ENCODE data around the gene PDLIM4.

PDLIM4 gene

GRCh38 chr5:132270706-132271105, 13.2 kb downstream of the PDLIM4 start:
- ChIA-PET CTCF (interaction anchor here (1.6 to 5.1 kb wide), 6 partner anchors 10 to 230 kb away, joined by 3 to 42 read pairs (median 16); partner anchors contain the start of gene SLC22A4), POLR2A (no interaction called here)
- no peak for TF ChIP-seq CTCF (IDR thresholded peaks at IDR 0.05; ENCODE audit: control extremely low read depth, extremely low read depth, low read depth, missing control alignments)
- DNase-seq (ENCODE audit: extremely low spot score), result no peak

- no peak for DNase-seq (ENCODE audit: extremely low spot score)
- TF ChIP-seq CTCF (IDR thresholded peaks at IDR 0.05; ENCODE audit: control extremely low read depth, extremely low read depth, low read depth, missing control alignments), result peak; percentile 32
- ChIA-PET POLR2A (no interaction called here), CTCF (interaction anchor here (0.8 to 5.6 kb wide), 34 partner anchors 8 to 234 kb away, joined by 3 to 42 read pairs (median 5); partner anchors contain the start of genes P4HA2, SLC22A4 and SLC22A5)
Measured at GRCh38 chr5:132271251-132272246, 14.1 kb downstream of the PDLIM4 start.

GRCh38 chr5:132272311-132273210, 15.1 kb downstream of the PDLIM4 start:
- ChIA-PET CTCF (interaction anchor here (0.8 to 5.6 kb wide), 34 partner anchors 9 to 233 kb away, joined by 3 to 42 read pairs (median 5); partner anchors contain the start of genes P4HA2, SLC22A4 and SLC22A5), POLR2A (no interaction called here)
- peak; percentile 71 for TF ChIP-seq CTCF (IDR thresholded peaks at IDR 0.05; ENCODE audit: control extremely low read depth, extremely low read depth, low read depth, missing control alignments)
- DNase-seq (ENCODE audit: extremely low spot score), result peak; percentile 70

GRCh38 chr5:132273631-132274030, 16.1 kb downstream of the PDLIM4 start:
- DNase-seq (ENCODE audit: extremely low spot score), result no peak
- CTCF ChIA-PET, result interaction anchor here (0.8 to 5.6 kb wide), 9 partner anchors 8 to 93 kb away, joined by 3 to 42 read pairs (median 23); partner anchors contain the start of gene SLC22A4
- TF ChIP-seq CTCF (IDR thresholded peaks at IDR 0.05; ENCODE audit: control extremely low read depth, extremely low read depth, low read depth, missing control alignments), result no peak
- POLR2A ChIA-PET, result no interaction called here

GRCh38 chr5:132274050-132274792, 16.7 kb downstream of the PDLIM4 start:
- ChIA-PET POLR2A (no interaction called here), CTCF (interaction anchor here (5.1 to 5.6 kb wide), 3 partner anchors 10 to 35 kb away, joined by 26 to 42 read pairs (median 34); no protein-coding TSS in a partner anchor)
- TF ChIP-seq CTCF (IDR thresholded peaks at IDR 0.05; ENCODE audit: control extremely low read depth, extremely low read depth, low read depth, missing control alignments), result no peak
- DNase-seq (ENCODE audit: extremely low spot score), result no peak

Data from GM10248 (cell line).